Right lobe of liver (tissue), 4 donors: ENCODE results near the gene ANKRD65.

Experiments
- POLR2A ChIP-seq: fragments of 450-650 bp; IDR thresholded peaks from one replicate; pipeline ENCODE4 v1.6.1; 2017; ENCODE audit warnings: antibody characterized with exemption, mild to moderate bottlenecking
- TF ChIP-seq, protein P1 (sequence below), 4 donors: fragments of 200-600 bp in 3 of 4; fragments of 450-650 bp in 1 of 4; IDR thresholded peaks; one replicate each; pipeline versions ENCODE4 v1.5.1 to v1.8.0; 2016 to 2022; ENCODE audit warnings: antibody characterized with exemption in 4 of 4, mild to moderate bottlenecking in 2 of 4
- donor health status: DM: no; HTN: no; CAD: no.
- donor health status: DM: no; HTN: no; CAD: no.
- donor health status: DM: no; HTN: yes; CAD: no.

DNA sequence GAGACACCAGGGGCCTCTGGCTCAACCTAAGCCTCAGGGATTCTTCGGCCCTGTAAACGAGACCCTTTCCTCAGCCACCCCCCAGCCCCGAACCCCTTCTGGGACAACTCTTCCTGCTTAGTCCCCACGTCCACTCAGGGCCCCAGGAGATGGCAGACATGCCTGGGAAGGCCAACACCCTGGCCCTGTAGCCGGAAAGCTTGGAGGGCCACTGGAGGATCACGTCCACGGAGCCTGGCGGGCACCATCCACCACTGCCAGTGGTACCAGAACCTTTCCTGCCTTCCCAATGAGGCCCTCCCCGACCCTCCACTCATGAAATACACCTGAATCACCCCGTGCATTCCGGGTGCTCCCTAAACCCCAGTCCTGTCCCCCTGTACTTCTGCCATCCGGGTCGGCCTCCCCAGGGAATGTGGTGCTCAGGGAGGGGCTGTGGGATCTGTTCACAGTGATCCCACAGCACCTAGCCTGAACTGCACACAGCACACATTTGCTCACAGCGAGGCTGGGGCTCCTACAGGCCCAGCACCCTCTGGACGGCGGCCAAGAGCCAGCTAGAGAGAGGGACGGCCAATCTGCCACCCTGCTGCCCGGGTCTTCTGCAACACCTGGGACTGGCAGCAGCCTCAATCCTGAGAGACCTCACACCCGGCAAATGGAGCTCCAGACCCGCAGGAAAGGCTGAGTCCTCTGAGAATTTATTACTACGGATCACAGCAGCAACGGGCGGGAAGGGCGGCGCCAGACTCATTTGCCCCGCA lies 47.8 kb downstream of the ANKRD65 start:
- TF ChIP-seq, protein P1, sequence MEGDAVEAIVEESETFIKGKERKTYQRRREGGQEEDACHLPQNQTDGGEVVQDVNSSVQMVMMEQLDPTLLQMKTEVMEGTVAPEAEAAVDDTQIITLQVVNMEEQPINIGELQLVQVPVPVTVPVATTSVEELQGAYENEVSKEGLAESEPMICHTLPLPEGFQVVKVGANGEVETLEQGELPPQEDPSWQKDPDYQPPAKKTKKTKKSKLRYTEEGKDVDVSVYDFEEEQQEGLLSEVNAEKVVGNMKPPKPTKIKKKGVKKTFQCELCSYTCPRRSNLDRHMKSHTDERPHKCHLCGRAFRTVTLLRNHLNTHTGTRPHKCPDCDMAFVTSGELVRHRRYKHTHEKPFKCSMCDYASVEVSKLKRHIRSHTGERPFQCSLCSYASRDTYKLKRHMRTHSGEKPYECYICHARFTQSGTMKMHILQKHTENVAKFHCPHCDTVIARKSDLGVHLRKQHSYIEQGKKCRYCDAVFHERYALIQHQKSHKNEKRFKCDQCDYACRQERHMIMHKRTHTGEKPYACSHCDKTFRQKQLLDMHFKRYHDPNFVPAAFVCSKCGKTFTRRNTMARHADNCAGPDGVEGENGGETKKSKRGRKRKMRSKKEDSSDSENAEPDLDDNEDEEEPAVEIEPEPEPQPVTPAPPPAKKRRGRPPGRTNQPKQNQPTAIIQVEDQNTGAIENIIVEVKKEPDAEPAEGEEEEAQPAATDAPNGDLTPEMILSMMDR (IDR thresholded peaks at IDR 0.05), result no peak
- no peak for TF ChIP-seq POLR2A
